Uterus (tissue), 2 donors: ENCODE results near the gene FAM222B.

Source experiments
- CTCF ChIP-seq, 4 experiments: fragments of 200-600 bp in 2 of 4; fragments of 450-650 bp in 2 of 4; sonication (generic) in 2 of 4; IDR thresholded peaks; one replicate each; pipeline ENCODE4 v1.5.1; 2016 to 2019; ENCODE audit warnings: antibody characterized with exemption in 4 of 4, mild to moderate bottlenecking in 2 of 4, moderate library complexity in 1 of 4
- POLR2A ChIP-seq, 2 donors: fragments of 450-650 bp; IDR thresholded peaks; one replicate each; pipeline ENCODE4 v1.6.1; 2016; ENCODE audit warnings: antibody characterized with exemption in 2 of 2, mild to moderate bottlenecking in 1 of 2, moderate library complexity in 1 of 2

- TF ChIP-seq CTCF (IDR thresholded peaks at IDR 0.05) = no peak
- no peak for TF ChIP-seq POLR2A (IDR thresholded peaks at IDR 0.05)
These were observed 21.4 kb upstream of the FAM222B start for GRCh38 chr17:28863953-28864352.
